H1 (cell line): ENCODE results near the gene THOC6. TPM values are rescaled to one million over a fixed set of nuclear protein-coding genes. Genes with fewer than 3 reads are reported as not detected.

Source experiments
- CTCF ChIA-PET: fragments of 300-600 bp; sonication (Branson Sonifier 250); formaldehyde crosslinking; loops from one replicate; lab custom pipeline; 2021; ENCODE audit not compliant: partially characterized antibody; lab: Charles Lee
- POLR2A ChIA-PET: fragments of 300-600 bp; sonication (Branson Sonifier 250); formaldehyde crosslinking; loops from one replicate; lab custom pipeline; 2021; ENCODE audit warnings: inconsistent platforms; ENCODE audit not compliant: partially characterized antibody; lab: Charles Lee
- DNase-seq, 2 experiments: peaks; one replicate each; pipeline versions ENCODE4 v3.0.0 to v3.0.0-alpha.2; 2010 to 2022; ENCODE audit warnings: low spot score in 2 of 2, low read depth in 1 of 2, mixed read lengths in 1 of 2
- FAIRE-seq: peaks from 2 replicates; lab custom pipeline; 2011; peaks lifted over from hg19 to GRCh38; lab: Jason Lieb, UNC
- H2AFZ ChIP-seq: 2 replicates; pipeline ENCODE4 v1.8.1; 2012; ENCODE audit warnings: low read length, inconsistent platforms
- H2AK5ac ChIP-seq: 2 replicates; pipeline ENCODE4 v1.6.1; 2013; ENCODE audit warnings: low read depth, low read length
- H2BK120ac ChIP-seq: replicated peaks from 2 replicates; pipeline ENCODE3; 2013; ENCODE audit warnings: low read depth, low read length, inconsistent platforms
- H2BK12ac ChIP-seq: 2 replicates; pipeline ENCODE4 v1.6.1; 2013; ENCODE audit warnings: low read depth, low read length
- H2BK15ac ChIP-seq: 2 replicates; pipeline ENCODE4 v1.6.1; 2013; ENCODE audit warnings: low read length
- H2BK20ac ChIP-seq: 2 replicates; pipeline ENCODE4 v1.6.1; 2013; ENCODE audit warnings: low read length
- H2BK5ac ChIP-seq: 2 replicates; pipeline ENCODE4 v1.6.1; 2013; ENCODE audit warnings: low read depth, low read length
- H3K14ac ChIP-seq: 2 replicates; pipeline ENCODE4 v1.6.1; 2013; ENCODE audit warnings: inconsistent platforms; ENCODE audit not compliant: insufficient read length
- H3K18ac ChIP-seq: 2 replicates; pipeline ENCODE4 v1.6.1; 2013; ENCODE audit warnings: low read length; ENCODE audit errors: extremely low read depth
- H3K23ac ChIP-seq: 2 replicates; pipeline ENCODE4 v1.6.1; 2013; ENCODE audit warnings: inconsistent platforms; ENCODE audit not compliant: insufficient read length
- H3K23me2 ChIP-seq: 2 replicates; pipeline ENCODE4 v1.6.1; 2013; ENCODE audit warnings: low read depth, low read length
- H3K27ac ChIP-seq: 2 replicates; pipeline ENCODE4 v1.6.1; 2011; ENCODE audit warnings: low read depth, low read length, inconsistent platforms
- H3K27me3 ChIP-seq, 4 experiments: replicated peaks in 1 of 4; 1 replicate in 1 of 4; 2 replicates in 3 of 4; pipeline versions ENCODE4 v1.6.1 to v1.8.1; 2011 to 2013; ENCODE audit warnings: low read length in 3 of 4, mild to moderate bottlenecking in 3 of 4, inconsistent platforms in 2 of 4, mixed read lengths in 2 of 4, moderate library complexity in 1 of 4; ENCODE audit not compliant: control insufficient read depth in 3 of 4, insufficient read depth in 3 of 4; ENCODE audit errors: extremely low read depth in 1 of 4
- H3K36me3 ChIP-seq, 4 experiments: 2 replicates each; pipeline versions ENCODE4 v1.6.1 to v1.8.1; 2011 to 2013; ENCODE audit warnings: mild to moderate bottlenecking in 4 of 4, low read length in 3 of 4, moderate library complexity in 2 of 4, control low read depth in 1 of 4, inconsistent platforms in 1 of 4; ENCODE audit not compliant: insufficient read depth in 4 of 4, control insufficient read depth in 2 of 4
- H3K4ac ChIP-seq: replicated peaks from 2 replicates; pipeline ENCODE3; 2013; ENCODE audit warnings: low read length, low read depth, mixed read lengths, inconsistent platforms; ENCODE audit not compliant: insufficient read length
- H3K4me1 ChIP-seq, 4 experiments: replicated peaks in 1 of 4; 1 replicate in 1 of 4; 2 replicates in 3 of 4; pipeline versions ENCODE4 v1.6.1 to v1.8.1; 2011 to 2013; ENCODE audit warnings: low read length in 3 of 4, inconsistent platforms in 2 of 4, mixed read lengths in 1 of 4; ENCODE audit not compliant: insufficient read depth in 4 of 4, control insufficient read depth in 3 of 4
- H3K4me2 ChIP-seq, 2 experiments: 2 replicates each; pipeline versions ENCODE4 v1.6.1 to v1.8.1; 2011 to 2013; ENCODE audit warnings: low read depth in 2 of 2, low read length in 2 of 2, control low read depth in 1 of 2, inconsistent platforms in 1 of 2, mild to moderate bottlenecking in 1 of 2; ENCODE audit not compliant: insufficient read depth in 1 of 2
- H3K4me3 ChIP-seq, 4 experiments: fragments of 200-600, 300-600 bp in 1 of 4; sonication (generic), shearing (Covaris generic), sonication (Bioruptor Twin) in 1 of 4; 2 replicates each; pipeline versions ENCODE4 v1.5.1 to v1.8.1; 2011 to 2016; ENCODE audit warnings: low read length in 4 of 4, low read depth in 3 of 4, control low read depth in 2 of 4, inconsistent platforms in 2 of 4, mild to moderate bottlenecking in 2 of 4, mixed read lengths in 1 of 4, moderate library complexity in 1 of 4; ENCODE audit not compliant: insufficient read depth in 2 of 4; ENCODE audit errors: extremely low read depth in 1 of 4
- H3K56ac ChIP-seq: replicated peaks from 2 replicates; pipeline ENCODE3; 2013; ENCODE audit warnings: low read depth, mild to moderate bottlenecking, mixed read lengths, low read length, inconsistent platforms; ENCODE audit not compliant: insufficient read length
- H3K79me1 ChIP-seq: 2 replicates; pipeline ENCODE4 v1.6.1; 2013; ENCODE audit warnings: low read depth, low read length, control low read depth
- H3K79me2 ChIP-seq, 2 experiments: 2 replicates each; pipeline versions ENCODE4 v1.6.1 to v1.8.1; 2012 to 2013; ENCODE audit warnings: low read length in 2 of 2, mild to moderate bottlenecking in 2 of 2, inconsistent platforms in 1 of 2; ENCODE audit not compliant: insufficient read depth in 2 of 2, control insufficient read depth in 1 of 2
- H3K9ac ChIP-seq, 4 experiments: replicated peaks in 1 of 4; 1 replicate in 1 of 4; 2 replicates in 3 of 4; pipeline versions ENCODE4 v1.6.1 to v1.8.1; 2011 to 2013; ENCODE audit warnings: low read depth in 3 of 4, low read length in 3 of 4, control low read depth in 2 of 4, mild to moderate bottlenecking in 2 of 4, moderate library complexity in 2 of 4, inconsistent platforms in 1 of 4; ENCODE audit errors: extremely low read depth in 1 of 4
- H3K9me3 ChIP-seq, 2 experiments: 2 replicates each; pipeline versions ENCODE4 v1.6.1 to v1.8.1; 2012 to 2013; ENCODE audit warnings: mild to moderate bottlenecking in 2 of 2, moderate library complexity in 2 of 2, control low read depth in 1 of 2, inconsistent platforms in 1 of 2, low read depth in 1 of 2, low read length in 1 of 2, mixed read lengths in 1 of 2; ENCODE audit not compliant: insufficient read depth in 2 of 2
- H4K20me1 ChIP-seq, 2 experiments: replicated peaks in 1 of 2; 2 replicates each; pipeline versions ENCODE3 to v1.8.1; 2011 to 2013; ENCODE audit warnings: inconsistent platforms in 2 of 2, low read length in 2 of 2, mild to moderate bottlenecking in 1 of 2; ENCODE audit not compliant: insufficient read depth in 2 of 2, control insufficient read depth in 1 of 2
- H4K5ac ChIP-seq: 2 replicates; pipeline ENCODE4 v1.6.1; 2013; ENCODE audit warnings: low read length, low read depth, mixed read lengths, inconsistent platforms; ENCODE audit not compliant: insufficient read length
- H4K8ac ChIP-seq: 2 replicates; pipeline ENCODE4 v1.8.0; 2013; ENCODE audit warnings: mild to moderate bottlenecking, moderate library complexity, low read length, inconsistent platforms; ENCODE audit not compliant: insufficient read depth; ENCODE audit errors: extremely low read depth
- H4K91ac ChIP-seq: replicated peaks from 2 replicates; pipeline ENCODE3; 2013; ENCODE audit warnings: low read length, mixed read lengths, inconsistent platforms; ENCODE audit not compliant: insufficient read length
- ATF2 ChIP-seq: IDR thresholded peaks from 2 replicates; pipeline ENCODE4 v1.6.1; 2012; ENCODE audit warnings: low read length, inconsistent platforms
- BACH1 ChIP-seq: IDR thresholded peaks from 2 replicates; pipeline ENCODE4 v1.6.1; 2012; ENCODE audit warnings: low read length, improper control_type of control experiment
- CHD2 ChIP-seq: IDR thresholded peaks from 2 replicates; pipeline ENCODE4 v1.6.1; 2012; ENCODE audit warnings: low read length, improper control_type of control experiment
- E2F6 ChIP-seq: IDR thresholded peaks from 2 replicates; pipeline ENCODE4 v1.6.1; 2012; ENCODE audit warnings: inconsistent platforms
- JUN ChIP-seq: IDR thresholded peaks from 2 replicates; pipeline ENCODE4 v1.6.1; 2011; ENCODE audit warnings: low read depth, mild to moderate bottlenecking, improper control_type of control experiment, low read length
- NANOG ChIP-seq: IDR thresholded peaks from 2 replicates; pipeline ENCODE4 v1.6.1; 2011; ENCODE audit warnings: low read length, low read depth, mild to moderate bottlenecking, inconsistent platforms; ENCODE audit not compliant: insufficient read depth, poor library complexity, severe bottlenecking
- NRF1 ChIP-seq: IDR thresholded peaks from 2 replicates; pipeline ENCODE4 v1.6.1; 2011; ENCODE audit warnings: mild to moderate bottlenecking, low read depth, low read length, improper control_type of control experiment
- POLR2AphosphoS5 ChIP-seq: IDR thresholded peaks from 2 replicates; pipeline ENCODE4 v1.6.1; 2011; ENCODE audit warnings: low read depth, low read length
- POU5F1 ChIP-seq: IDR thresholded peaks from 2 replicates; pipeline ENCODE4 v1.6.1; 2011; ENCODE audit warnings: low read depth, mild to moderate bottlenecking, low read length, moderate library complexity
- RXRA ChIP-seq: IDR thresholded peaks from 2 replicates; pipeline ENCODE4 v1.6.1; 2011; ENCODE audit warnings: low read depth, mild to moderate bottlenecking, low read length, moderate library complexity; ENCODE audit not compliant: insufficient read depth
- SUZ12 ChIP-seq: fragments of 200-600 bp; sonication (generic); IDR thresholded peaks from 2 replicates; pipeline ENCODE4 v1.6.1; 2012; ENCODE audit warnings: mild to moderate bottlenecking, inconsistent platforms, low read length, moderate library complexity, mixed read lengths
- WGBS, 2 experiments: shearing (Covaris generic) in 1 of 2; methylation state at CpG; one replicate each; pipeline versions ENCODE4 v1.1.6 to v1.1.7; 2013 to 2015; ENCODE audit warnings: low lambda C conversion rate in 2 of 2, mixed read lengths in 2 of 2, inconsistent platforms in 1 of 2, low coverage in 1 of 2, missing lambda C conversion rate in 1 of 2; ENCODE audit not compliant: insufficient replicate concordance in 2 of 2, insufficient coverage in 1 of 2, insufficient read length in 1 of 2; ENCODE audit errors: extremely low coverage in 1 of 2, missing lambda C conversion rate in 1 of 2; 5-methylcytosine and 5-hydroxymethylcytosine counted together
- polyA plus RNA-seq, 7 experiments: library from polyadenylated mRNA; depleted of rRNA in 3 of 7; stranded (reverse) in 5 of 7; unstranded in 2 of 7; fragments of >200 nt in 5 of 7; fragments of 200-250 nt in 2 of 7; gene quantifications; 1 replicate in 5 of 7; 2 replicates in 1 of 7; 4 replicates in 1 of 7; pipeline versions ENCODE4 v1.2.1 to v1.2.3, GENCODE V29; 2011 to 2013; ENCODE audit warnings: missing spikeins in 2 of 7, mixed read lengths in 2 of 7
- total RNA-seq: library from RNA; stranded (reverse); fragmentation: NEBNext Ultra II Directional; extraction: Animal tissue kit (Norgen Biotek cat#: 25700); gene quantifications from 2 replicates; pipeline ENCODE4 v1.2.1, GENCODE V29; 2021

The THOC6 gene
- total and polyA plus RNA-seq, 2 of the 8 experiments (the other 6 are each of a cell fraction or from before 2014, with no cell fraction given), result 78.5 to 111 TPM

- CTCF ChIA-PET, result interaction anchor here (0.7 to 23.8 kb wide), 21 partner anchors 8 to 131 kb away, joined by 3 to 639 read pairs (median 4); partner anchors contain the start of genes CLDN6, CLDN9, HCFC1R1 and THOC6
- H4K5ac ChIP-seq, result no peak overlapping the region
- peak overlapping the region in 1 of 2 experiments; percentile 6; a peak in 1 of 4 replicates for H3K4me2 ChIP-seq
- H3K14ac ChIP-seq, result no peak overlapping the region
- H3K9me3 ChIP-seq, result no peaks in the 10 kb centered on the region
- H4K8ac ChIP-seq, result no peak overlapping the region
- no peaks in the 10 kb centered on the region for H3K79me2 ChIP-seq
- FAIRE-seq (no peak), DNase-seq (no peak)
- no peak overlapping the region for H4K91ac ChIP-seq
- no peak overlapping the region for H3K56ac ChIP-seq
- no peak overlapping the region for H3K23ac ChIP-seq
- H2BK120ac ChIP-seq, result no peak overlapping the region
- H3K4ac ChIP-seq, result no peak overlapping the region
- no peak overlapping the region for H2BK12ac ChIP-seq
- H2AFZ ChIP-seq, result no peak overlapping the region
- H3K79me1 ChIP-seq, result no peaks in the 10 kb centered on the region
- no peak overlapping the region for H2BK15ac ChIP-seq
- peaks cover 12% of the 10 kb centered on the region; the same call in 1 of the 2 replicates for H3K23me2 ChIP-seq
- WGBS, 2 experiments, result 93% methylated on average over 8 of the region's 8 CpGs; no CpG with 5 or more reads in 1 of the 2 experiments
- no peaks in the 10 kb centered on the region for H3K27me3 ChIP-seq
- H3K4me3 ChIP-seq, result no peak overlapping the region
- H2BK5ac ChIP-seq, result no peak overlapping the region
- H4K20me1 ChIP-seq, result peaks cover 10 to 34% of the 10 kb centered on the region in 2 experiments
- H3K9ac ChIP-seq, result no peak overlapping the region
- H3K4me1 ChIP-seq, result peaks cover 0 to 19% (median 16%) of the 10 kb centered on the region in 4 experiments; a peak in 6 of 7 replicates
- no peak overlapping the region for H3K27ac ChIP-seq
- no peak overlapping the region for H2BK20ac ChIP-seq
- H3K18ac ChIP-seq, result no peak overlapping the region
- no peak overlapping the region for H2AK5ac ChIP-seq
- H3K36me3 ChIP-seq, result peaks cover 0 to 21% (median 9%) of the 10 kb centered on the region in 4 experiments; a peak in 7 of 8 replicates
- POLR2A ChIA-PET, result interaction anchor here (1.0 to 35.7 kb wide), 14 partner anchors 2 to 107 kb away, joined by 3 to 1808 read pairs (median 8); partner anchors contain the start of genes BICDL2, CLDN6, CLDN9 and HCFC1R1
- TF ChIP-seq NRF1 (no peak), BACH1 (no peak), SUZ12 (no peak), RXRA (no peak), CHD2 (no peak), JUN (no peak), E2F6 (no peak), POLR2AphosphoS5 (no peak), NANOG (no peak), POU5F1 (no peak), ATF2 (no peak)
Observed at GRCh38 chr16:3027489-3027795, 3.6 kb downstream of the THOC6 start.
